Stimulated activated CD8-positive, alpha-beta memory T cell treated with anti-CD3 and anti-CD28 coated beads, Interleukin-15, amount 100 ng/mL, for 24 hours (primary cell): ENCODE measurements around the gene ANKRD33B.
A peak's percentile ranks its signal among the peaks of the same experiment; 100 is the strongest.
"Not testable (repeated sequence)": the region's sequence is repeated elsewhere in the genome, so short reads cannot be mapped to it uniquely, and the experiment has no call there.

Experiments used
- DNase-seq: peaks from one replicate; pipeline ENCODE4 v3.0.0-alpha.2; 2020; ENCODE audit warnings: low read depth

Gene ANKRD33B

DNA sequence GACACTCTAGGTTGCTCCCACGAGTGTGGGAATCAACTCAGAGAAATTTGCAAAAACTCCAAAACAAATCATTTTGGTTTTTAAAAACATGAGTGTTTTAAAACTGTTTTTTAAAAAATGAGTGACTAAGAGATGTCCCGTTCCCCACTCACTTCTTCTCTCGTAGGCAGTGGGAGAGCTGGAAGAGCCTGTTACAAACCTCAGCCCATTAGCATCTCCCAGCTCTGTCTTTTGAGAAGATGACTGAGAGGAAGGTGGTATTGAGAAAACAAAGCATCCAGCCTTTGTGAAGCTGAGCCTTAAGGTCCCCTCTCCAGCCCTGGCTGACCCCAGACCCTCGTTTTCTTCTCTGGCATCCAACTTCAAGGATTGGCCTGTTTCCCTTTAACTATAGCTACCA is 4.7 kb upstream of the ANKRD33B start:
- DNase-seq: no peak

DNA sequence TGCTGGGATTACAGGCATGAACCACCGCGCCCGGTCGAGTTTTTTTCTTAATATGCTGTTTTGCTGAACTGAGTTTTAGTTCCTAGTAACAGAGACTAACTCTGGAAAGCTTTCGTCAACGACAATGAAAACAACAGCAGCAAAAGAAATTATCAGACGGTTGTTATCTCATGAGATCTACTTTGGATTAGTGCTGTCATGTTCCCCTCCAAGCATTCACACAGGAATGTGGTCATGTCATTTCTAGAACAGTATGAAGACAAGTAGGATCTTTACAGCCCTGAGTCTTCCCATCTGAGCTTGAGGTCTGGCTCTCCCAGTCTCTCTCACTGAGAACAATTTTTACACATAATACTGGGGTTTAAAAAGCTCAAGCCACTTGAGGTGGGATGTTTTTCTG is 4.0 kb upstream of the ANKRD33B start:
- no peak for DNase-seq

GRCh38 chr5:10562201-10563109 is 1.4 kb upstream of the ANKRD33B start:
- no peak for DNase-seq

- DNase-seq: peak; percentile 25
Measured at GRCh38 chr5:10563110-10563944, 543 bp upstream of the ANKRD33B start.

GRCh38 chr5:10564838-10565784 is 1.2 kb downstream of the ANKRD33B start:
- no peak for DNase-seq

- no peak for DNase-seq
Measured at GRCh38 chr5:10565785-10566542, 2.1 kb downstream of the ANKRD33B start.

- DNase-seq: no peak
Measured at GRCh38 chr5:10566543-10567068, 2.7 kb downstream of the ANKRD33B start.

GRCh38 chr5:10567121-10567591 is 3.3 kb downstream of the ANKRD33B start:
- no peak for DNase-seq

DNA sequence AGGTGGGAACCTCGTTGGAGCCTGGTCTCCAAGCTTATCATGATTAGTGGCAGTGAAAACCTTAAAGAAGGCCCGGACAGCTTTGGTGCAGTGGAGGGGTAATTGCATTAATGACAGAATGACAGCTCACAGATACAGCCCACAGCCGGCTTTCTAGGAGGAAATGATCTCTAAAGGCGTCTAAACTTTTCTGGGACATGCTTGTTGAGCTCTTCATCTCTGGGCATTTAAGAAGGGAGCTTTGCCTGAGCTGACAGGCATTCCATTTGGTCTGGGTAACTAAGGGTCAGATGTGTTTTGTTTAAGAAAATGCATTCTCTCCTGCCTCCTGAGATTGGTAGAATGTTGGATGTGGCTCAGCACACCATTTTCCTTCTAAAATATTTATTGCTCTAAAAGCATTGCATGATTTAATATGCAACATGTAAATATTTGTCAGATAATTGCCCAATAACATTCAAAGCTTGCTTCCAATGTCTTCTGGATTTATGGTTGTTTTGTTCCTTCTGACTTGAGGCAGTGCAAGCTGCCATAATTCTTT is 4.0 kb downstream of the ANKRD33B start:
- no peak for DNase-seq

GRCh38 chr5:10570540-10570939 is 6.7 kb downstream of the ANKRD33B start:
- DNase-seq: not testable (repeated sequence)

- DNase-seq: no peak
Measured at GRCh38 chr5:10572451-10572850, 8.6 kb downstream of the ANKRD33B start.

GRCh38 chr5:10573487-10574145 is 9.7 kb downstream of the ANKRD33B start:
- no peak for DNase-seq

DNA sequence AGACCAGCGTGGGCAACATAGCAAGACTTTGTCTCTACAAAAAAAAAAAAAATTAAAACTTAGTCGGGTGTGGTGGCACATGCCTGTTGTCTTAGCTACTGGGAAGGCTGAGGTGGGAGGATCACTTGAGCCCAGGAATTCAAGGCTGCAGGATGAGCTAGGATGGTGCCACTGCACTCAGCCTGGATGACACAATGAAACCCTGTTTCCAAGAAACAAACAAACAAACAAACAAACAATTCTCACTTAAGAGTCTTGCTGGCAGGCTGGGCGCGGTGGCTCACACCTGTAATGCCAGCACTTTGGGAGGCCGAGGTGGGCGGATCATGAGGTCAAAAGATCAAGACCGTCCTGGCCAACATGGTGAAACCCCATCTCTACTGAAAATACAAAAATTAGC is 11.0 kb downstream of the ANKRD33B start:
- DNase-seq: not testable (repeated sequence)

GRCh38 chr5:10576121-10576789 is 12.4 kb downstream of the ANKRD33B start:
- DNase-seq: no peak

DNA sequence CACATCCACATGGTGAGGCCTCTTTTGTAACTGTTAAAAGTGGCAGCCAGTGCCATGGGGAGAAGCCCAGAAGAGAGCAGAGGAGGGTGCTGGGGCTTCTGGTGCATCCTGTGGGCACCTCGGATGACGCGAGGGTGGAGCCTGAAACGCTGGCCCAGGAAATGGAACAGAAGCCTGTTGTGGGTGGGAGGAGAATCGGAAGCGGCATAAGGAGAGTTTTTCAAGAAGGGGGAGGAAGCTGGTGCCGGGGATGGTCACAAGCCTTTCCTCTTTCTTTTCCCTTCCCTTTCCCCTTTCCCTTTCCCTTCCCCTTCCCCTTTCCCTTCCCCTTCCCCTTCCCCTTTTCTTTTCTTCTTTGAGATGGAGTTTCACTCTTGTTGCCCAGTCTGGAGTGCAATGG is 12.9 kb downstream of the ANKRD33B start:
- DNase-seq: no peak

DNA sequence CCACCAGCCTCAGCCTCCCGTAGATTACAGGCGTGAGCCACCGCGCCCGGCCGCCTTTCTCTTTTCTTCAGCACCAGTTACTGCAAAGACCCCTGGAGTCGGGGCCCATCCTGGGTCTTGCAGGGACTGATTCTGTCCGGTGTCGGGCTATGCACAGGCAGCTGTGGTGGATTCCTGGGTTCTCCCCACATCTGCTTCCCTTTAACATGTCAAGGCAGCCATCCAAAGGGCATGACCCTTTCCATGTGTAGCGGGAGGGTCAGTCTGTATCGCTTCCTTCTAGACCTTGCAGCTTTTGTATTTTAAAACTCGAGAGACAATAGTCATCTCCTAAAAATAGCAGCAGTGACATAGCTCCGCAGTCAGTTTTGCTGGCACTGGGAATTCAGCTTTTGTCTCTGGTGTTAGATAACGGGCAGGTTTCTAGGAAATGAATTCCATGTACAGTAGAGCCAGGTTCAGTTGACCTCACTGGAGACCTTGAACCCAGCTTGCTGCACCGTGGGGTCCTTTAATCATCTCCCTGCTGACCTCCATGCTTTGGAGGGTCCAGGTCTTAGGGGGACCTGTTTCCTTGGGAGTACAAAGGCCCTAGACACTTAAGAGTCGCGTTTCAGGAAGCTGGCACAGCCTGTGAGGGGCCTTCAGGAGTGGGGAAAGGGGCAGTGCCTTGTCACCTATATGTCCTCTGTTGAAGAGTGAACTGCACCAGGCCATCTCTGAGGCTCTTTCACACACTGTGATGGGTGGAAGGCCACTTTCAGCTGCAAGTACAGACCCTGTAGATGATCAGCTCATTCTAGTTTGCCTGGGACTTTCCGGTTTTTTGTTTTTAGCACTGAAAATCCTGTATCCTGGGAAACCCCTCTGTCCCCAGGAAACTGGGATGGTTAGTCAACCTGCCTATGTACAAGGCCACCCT is 13.8 kb downstream of the ANKRD33B start:
- no peak for DNase-seq

DNA sequence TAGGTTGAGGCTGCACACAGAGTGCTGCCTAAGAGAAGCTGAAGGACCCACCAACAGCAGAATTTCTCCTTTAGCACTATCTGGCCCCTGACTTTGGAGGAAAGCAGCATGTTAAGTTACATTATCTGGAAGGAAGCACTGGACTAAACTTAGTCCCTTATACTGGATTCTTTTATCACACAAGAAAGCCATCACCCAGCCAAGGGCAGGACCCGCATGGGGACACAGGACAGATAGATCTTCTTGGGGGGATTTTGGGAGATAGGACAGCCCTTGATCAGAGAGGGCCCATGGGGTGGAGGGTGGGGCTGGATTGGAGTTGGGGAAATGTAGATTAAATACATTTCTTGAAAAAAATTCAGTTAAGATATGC is 14.4 kb downstream of the ANKRD33B start:
- no peak for DNase-seq

DNA sequence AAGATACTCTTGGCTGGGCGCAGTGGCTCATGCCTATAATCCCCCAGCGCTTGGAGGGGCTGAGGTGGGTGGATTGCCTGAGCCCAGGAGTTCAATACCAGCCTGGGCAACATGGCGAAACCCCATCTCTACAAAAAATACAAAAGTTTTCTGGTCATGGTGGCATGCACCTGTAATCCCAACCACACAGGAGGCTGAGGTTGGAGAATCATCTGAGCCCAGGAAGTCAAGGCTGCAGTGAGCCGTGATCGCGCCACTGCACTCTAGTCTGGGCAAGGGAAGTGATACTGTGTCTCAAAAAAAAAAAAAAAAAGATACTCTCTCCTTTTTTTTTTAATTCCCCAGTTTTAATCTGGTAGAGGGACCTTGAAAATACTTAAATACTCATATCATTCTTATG is 15.0 kb downstream of the ANKRD33B start:
- DNase-seq: no peak
